ENCODE data around the gene ZNF790. TPM values are rescaled to one million over a fixed set of nuclear protein-coding genes. Genes with fewer than 3 reads are reported as not detected.
"Not testable (repeated sequence)": the region's sequence is repeated elsewhere in the genome, so short reads cannot be mapped to it uniquely, and the experiment has no call there.

The ZNF790 gene
- 10 to 100 TPM; 10.6 to 14.4 (median 11.8) TPM for polyA plus RNA-seq (ENCODE audit: insufficient read length in 4 of 4)

DNA sequence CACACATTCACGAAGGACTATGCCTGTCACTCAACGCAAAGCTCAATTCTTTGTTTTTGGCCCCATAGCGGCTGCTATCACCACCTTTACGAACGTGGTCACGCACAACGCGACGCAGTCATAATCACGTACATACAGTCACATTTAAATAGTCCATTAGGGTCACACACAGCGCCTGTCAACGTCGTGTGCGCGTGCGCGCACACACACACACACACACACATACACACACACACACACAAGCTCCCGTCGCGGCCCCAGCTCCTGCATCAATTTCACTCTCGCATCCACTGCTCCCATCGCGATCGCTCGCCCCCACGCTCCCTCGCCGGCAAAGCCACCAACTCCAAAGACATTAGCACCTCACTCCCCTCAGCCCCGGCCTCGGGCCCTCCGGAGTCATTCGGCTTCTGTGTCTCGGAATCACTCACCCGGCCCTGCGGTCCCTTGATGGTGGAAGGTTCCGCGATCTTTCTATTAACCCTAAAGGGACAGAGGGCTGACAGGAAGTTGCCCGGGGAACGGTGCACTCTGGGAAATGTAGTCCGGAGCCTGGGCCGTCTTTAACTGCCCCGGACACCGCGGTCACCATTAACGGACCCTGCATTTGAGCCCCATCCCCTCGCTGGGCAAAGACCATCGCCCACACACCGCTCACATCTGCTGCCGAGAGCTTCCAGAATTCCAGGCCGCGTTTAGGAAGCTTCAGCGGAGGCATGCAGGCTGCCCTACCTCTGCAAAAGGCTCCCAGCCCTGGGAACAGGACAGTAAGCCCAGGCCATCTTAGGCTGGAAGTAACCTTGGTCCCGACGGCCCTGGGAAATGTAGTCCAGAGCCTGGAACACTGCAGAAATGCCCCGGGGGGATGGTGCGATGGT is at the start of gene ZNF790:
Gene ZNF790 (minus strand): TSS at position 482 of the 878 bp plus-strand sequence. CDS start 12,768 bp downstream, outside the sequence.
- DNase-seq (ENCODE audit: low read depth in 4 of 4, low spot score in 3 of 4): peak; percentile 90 to 94 (median 92)

DNA sequence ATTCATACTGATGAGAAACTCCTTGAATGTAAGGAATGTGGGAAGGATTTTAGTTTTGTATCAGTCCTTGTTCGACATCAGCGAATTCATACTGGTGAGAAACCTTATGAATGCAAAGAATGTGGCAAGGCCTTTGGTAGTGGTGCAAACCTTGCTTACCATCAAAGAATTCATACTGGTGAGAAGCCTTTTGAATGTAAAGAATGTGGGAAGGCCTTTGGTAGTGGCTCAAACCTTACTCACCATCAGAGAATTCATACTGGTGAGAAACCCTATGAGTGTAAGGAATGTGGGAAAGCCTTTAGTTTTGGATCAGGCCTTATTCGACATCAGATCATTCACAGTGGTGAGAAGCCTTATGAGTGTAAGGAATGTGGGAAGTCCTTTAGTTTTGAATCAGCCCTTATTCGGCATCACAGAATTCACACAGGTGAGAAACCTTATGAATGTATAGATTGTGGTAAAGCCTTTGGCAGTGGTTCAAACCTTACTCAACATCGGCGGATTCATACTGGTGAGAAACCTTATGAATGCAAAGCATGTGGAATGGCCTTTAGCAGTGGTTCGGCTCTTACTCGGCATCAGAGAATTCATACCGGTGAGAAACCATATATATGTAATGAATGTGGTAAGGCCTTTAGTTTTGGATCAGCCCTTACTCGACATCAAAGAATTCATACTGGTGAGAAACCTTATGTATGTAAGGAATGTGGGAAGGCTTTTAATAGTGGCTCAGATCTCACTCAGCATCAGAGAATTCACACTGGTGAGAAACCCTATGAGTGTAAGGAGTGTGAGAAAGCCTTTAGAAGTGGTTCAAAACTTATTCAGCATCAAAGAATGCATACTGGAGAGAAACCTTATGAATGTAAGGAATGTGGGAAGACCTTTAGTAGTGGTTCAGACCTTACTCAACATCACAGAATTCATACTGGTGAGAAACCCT is 39.1 kb upstream of the ZNF790 start:
- DNase-seq (ENCODE audit: low read depth in 4 of 4, low spot score in 3 of 4): no peak

DNA sequence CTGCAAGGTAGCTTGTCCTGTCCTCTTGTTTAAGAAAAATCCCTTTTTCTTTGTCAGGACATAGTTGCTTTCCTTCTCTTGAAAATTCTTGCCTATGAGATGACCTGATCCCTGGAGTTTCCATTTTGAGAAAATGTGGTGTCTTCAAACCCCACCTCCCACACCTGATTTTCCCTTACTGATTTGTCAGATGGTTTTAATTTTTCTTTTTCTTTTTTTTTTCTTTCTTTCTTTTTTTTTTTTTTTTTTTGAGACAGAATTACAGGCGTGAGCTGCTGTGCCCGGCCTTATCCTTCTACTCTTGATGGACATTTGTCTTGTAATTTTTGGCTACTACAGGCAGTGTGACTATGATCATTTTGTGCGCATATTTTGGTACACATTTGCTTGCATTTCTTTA is 13.7 kb upstream of the ZNF790 start:
- no peak for DNase-seq (ENCODE audit: low read depth in 4 of 4, low spot score in 3 of 4)

DNA sequence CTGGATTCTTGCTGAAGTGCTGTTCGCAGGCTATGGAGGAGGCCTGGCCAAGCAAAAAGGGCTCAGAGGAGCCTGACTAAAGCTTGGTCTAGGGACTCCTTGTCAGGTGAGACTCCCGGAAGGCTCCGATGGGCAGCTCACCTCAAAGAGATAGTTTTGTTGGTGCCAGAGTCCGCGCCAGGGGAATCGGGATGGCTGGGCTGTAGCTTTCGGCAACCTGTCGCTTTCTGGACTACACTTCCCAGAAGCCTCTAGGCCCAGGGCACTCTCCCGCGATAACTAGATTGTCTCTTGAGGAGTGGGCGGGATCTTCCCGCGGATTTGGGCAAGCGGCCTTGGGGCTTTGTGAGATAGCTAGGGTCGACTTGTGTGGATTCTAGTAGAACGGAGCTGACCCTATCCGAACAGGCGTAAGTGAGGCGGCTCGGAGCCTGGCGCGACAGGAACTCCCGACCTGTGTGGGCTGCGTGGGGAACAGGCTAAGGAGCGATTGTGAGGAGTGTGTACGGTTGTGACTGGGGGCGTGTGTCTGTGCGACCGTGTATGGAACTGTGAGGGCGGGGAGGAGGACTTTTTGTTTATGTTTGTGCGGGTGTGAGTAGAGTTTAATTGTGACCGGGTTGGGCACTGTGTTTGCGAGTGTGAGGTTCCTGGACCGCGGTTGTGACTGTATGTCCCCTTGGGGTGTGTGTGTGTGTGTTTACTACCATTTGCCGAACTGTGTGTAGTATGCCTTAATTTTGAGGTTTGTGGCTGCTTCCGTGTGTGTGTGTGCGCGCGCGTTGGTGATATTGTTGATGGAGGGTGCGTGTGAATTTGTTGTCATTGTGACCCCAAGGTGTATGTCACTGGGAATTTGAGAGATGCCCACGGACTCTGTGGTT is 12.6 kb upstream of the ZNF790 start, which contains the start of gene ZNF345:
Gene ZNF345 (plus strand): TSS at position 318 of the 884 bp plus-strand sequence. CDS start 25,955 bp downstream, outside the sequence.
- peak; percentile 90 to 93 (median 92) for DNase-seq (ENCODE audit: low read depth in 4 of 4, low spot score in 3 of 4)

DNA sequence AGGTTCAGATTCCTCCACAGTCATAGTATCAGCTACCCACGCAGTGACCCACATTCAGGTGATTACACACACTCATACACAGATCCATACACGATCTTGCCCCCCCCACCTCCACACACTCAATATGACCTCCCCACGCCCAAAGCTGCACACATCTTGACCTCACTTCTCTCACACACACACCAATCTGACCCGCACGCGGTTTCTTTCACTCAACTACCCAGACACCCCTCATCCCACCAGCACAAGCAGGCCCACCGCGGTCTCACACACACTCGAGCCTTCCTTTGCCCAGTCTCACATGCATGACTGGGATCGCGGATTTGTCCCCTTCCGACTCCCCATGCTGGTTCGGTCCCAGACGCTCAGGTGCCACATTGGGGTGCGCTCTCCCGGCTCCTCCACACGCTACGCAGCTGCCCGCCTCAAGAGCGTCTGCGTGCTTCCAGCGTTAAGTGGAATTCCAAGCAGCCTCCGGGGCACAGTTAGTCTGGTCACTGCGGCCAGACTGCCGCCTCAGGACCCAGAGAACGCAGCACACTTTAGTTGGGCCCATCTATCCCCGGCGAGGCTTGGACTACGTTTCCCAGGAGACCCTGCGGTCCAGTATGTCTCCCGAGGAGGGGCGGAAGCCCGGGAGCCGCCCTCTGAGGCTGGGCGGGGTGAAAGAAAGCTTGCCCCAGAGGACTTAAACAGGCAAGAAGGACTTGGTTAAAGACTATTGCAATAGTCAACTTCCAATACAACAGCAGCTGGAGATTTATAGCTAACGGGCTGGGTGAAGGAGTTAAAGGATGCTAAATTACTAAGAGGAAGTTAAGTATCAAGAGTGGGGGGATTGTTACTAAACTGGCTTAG is 11.7 kb upstream of the ZNF790 start:
- peak; percentile 78 to 87 (median 84) for DNase-seq (ENCODE audit: low read depth in 4 of 4, low spot score in 3 of 4)

DNA sequence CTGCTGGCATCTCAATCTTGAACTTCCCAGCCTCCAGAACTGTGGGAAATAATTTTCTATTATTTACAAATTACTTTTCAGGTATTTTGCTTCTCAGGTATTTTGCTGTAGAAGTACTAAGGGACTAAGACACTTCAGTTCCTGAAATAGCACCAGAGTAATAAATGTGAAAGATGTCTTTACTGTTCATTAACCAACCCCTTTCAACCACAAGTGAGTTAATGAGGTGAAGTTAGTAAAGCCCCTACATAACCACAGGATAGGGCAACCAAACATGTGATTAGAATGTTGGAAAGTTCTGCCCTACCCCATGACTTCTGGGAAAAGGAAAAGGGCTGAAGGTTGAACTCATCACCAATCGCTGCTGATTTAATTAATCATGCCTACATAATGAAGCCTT is 9.8 kb upstream of the ZNF790 start:
- DNase-seq (ENCODE audit: low read depth in 4 of 4, low spot score in 3 of 4): no peak

DNA sequence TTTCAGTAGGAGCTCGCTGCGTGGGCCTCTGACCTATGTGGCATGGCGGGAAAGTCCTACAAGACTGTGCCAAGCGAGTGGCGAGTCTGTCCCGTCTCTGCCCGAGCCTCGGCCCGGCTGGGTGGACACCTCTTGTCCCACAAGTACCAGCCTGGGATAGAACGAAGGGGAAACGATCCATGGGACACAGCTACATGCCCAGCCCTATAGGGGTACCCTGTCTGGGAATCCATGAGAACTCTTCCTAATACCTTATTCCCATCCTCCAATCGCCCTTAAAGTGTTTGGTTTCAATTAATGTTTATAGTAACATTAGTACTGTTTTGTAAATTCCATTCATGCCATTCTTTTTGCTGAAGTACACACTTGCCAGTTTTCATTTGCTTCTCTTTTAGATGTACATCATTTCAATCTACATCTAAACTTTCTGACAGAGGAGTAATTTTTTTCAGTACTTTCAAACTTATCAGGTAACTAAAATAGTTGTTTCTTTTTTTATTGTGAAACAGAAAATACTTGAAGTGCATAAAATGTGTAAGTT is 667 bp upstream of the ZNF790 start:
- peak in 1 of 4 donors; percentile 26 for DNase-seq (ENCODE audit: low read depth in 4 of 4, low spot score in 3 of 4)

DNA sequence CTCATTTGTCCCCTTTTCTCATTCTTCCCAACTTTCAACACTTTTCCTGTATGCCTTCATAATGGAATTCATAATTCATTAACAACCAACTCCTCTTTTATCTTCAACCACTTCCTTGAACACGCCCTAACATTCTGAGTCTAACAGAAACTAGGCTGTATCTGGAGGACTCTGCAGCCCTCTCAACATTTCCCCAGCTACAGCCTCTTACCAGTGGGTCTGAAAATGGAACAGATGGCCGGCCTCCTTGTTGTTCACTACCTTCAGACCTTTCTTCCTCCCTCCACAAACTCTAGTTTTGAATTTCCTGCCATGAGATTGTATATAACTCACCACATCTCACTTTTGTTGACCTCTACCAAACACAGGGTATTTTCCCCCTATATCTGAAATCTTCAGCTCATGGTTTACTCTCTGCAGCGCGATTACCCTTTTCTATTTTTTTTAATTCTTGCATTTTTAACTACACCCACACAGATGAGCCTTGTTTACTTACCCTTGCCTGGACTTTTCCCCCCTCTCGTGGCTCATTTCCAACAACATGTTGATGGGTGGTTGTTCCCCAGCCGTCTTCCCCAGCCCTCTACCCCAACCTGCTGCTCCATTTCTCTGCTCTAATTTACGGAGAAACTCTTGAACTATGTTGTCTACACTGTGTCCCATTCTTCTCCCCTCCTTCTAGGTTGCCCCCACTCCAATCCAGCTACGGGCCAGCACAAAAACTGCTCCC is 846 bp downstream of the ZNF790 start:
- DNase-seq (ENCODE audit: low read depth in 4 of 4, low spot score in 3 of 4): peak in 3 of 4 donors; percentile 14 to 31 (median 26)

DNA sequence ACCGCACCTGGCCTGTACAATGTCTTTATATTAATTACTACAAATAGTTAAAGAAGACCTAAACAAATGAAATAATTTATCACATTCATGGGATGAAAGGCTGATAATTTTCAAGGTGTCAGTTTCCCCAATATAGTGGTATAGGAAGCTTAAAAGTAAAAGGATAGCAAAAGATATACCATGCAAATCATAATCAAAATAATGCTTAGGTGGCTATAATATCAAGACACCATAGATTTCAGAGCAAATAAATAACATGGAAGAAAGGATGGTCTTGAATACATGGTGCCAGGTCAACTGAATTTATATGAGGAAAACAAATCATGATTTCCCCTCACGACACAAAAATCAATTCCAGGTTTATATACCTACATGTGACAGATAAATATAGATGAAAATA is 4.8 kb downstream of the ZNF790 start:
- DNase-seq (ENCODE audit: low read depth in 4 of 4, low spot score in 3 of 4): no peak

DNA sequence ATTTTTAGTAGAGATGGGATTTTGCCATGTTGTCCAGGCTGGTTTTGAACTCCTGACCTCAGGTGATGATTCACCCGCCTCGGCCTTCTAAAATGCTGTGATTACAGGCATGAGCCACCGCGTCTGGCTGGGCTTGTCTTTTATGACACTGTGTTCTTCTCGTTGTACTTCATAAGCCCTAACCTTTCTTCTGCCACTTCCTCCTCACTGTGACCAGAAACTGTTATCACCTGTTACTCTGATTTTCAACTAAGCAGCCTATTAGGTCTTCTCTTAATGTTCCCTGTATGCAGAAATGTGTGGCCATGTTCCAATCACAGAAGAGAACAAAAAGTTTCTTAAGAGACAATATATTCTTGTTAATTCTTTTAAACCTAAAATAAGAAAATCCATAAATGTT is 16.4 kb downstream of the ZNF790 start:
- no peak for DNase-seq (ENCODE audit: low read depth in 4 of 4, low spot score in 3 of 4)

DNA sequence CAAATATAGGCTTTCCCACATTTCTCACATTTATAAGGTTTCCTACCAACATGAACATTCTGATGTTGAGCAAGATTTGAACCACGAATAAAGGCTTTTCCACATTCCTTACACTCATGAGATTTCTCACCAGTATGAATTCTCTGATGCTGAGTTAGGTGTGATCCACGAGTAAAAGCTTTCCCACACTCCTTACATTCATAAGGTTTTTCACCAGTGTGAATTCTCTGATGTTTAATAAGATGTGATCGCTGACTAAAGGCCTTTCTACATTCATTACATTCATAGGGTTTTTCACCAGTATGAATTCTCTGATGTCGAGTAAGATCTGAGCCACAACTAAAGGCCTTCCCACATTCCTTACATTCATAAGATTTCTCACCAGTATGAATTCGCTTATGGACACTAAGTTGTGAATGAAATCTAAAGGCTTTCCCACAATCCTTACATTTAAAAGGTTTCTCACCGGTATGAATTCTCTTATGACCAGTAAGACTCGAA is 19.0 kb downstream of the ZNF790 start:
- no peak for DNase-seq (ENCODE audit: low read depth in 4 of 4, low spot score in 3 of 4)

DNA sequence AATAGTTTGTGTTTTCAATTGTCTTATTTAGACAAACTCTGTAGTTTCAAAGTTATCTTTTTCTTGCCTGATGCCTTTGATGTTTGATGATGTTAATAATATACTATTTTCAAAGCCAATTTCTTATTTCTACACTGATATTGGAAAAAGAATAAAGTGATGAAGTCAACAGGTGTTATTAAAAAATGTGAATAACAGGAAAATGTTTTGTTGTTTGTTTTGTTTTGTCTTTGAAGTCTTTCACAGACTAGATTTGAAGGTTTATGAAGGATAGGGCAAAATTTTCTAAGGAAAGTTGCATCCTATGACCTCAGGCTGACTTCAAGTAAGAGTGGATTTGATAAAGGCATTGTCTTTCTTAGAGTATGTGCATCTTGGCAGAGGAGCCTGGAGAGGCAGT is 31.2 kb downstream of the ZNF790 start:
- DNase-seq (ENCODE audit: low read depth in 4 of 4, low spot score in 3 of 4): no peak

DNA sequence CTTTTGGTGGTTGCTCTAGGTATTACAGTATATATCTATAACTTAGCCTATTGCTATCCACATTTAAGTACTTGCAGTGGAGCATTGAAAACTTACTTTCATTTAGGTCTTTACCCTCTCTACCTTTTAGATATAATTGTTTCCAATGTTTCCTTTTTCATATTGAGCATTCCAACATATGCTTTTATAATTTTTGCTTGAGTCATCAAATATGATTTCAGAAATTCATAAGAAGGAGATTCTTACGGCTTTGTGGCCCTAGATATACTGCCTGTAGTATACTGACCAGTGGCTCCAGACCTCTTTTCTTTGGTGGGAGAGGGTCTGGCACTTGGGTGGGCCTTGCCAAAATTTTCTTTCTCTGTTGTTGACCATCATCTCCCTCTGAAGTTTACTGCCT is 32.8 kb downstream of the ZNF790 start:
- no peak for DNase-seq (ENCODE audit: low read depth in 4 of 4, low spot score in 3 of 4)

DNA sequence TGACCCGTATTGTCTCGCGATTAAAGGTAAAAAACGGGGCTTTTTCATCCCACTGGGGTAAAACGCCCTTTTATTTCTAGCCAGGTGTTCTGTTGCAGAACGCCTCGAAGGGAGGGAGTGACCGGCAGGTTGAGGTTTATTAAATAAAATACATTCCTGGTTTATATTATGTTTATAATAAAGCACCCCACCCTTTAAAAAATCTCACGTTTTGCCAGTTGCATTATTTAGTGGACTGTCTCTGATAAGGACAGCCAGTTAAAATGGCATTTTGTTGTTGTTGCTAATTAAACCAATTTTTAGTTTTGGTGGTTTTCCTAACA is 40.4 kb downstream of the ZNF790 start:
- no peak for DNase-seq (ENCODE audit: low read depth in 4 of 4, low spot score in 3 of 4)

DNA sequence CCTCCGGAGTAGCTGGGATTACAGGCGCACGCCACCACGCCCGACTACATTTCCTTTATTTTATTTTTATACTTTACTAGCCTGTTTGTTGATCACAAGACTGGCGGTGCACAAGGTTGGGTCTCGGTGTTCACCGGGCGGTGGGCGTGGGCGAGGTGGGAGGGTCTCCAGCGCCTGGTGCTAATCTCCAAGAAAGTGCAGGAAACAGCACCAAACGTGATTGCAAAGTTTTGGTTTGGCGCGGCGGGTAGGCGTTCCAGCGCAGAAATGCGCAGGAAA is 41.5 kb downstream of the ZNF790 start:
- no peak for DNase-seq (ENCODE audit: low read depth in 4 of 4, low spot score in 3 of 4)

DNA sequence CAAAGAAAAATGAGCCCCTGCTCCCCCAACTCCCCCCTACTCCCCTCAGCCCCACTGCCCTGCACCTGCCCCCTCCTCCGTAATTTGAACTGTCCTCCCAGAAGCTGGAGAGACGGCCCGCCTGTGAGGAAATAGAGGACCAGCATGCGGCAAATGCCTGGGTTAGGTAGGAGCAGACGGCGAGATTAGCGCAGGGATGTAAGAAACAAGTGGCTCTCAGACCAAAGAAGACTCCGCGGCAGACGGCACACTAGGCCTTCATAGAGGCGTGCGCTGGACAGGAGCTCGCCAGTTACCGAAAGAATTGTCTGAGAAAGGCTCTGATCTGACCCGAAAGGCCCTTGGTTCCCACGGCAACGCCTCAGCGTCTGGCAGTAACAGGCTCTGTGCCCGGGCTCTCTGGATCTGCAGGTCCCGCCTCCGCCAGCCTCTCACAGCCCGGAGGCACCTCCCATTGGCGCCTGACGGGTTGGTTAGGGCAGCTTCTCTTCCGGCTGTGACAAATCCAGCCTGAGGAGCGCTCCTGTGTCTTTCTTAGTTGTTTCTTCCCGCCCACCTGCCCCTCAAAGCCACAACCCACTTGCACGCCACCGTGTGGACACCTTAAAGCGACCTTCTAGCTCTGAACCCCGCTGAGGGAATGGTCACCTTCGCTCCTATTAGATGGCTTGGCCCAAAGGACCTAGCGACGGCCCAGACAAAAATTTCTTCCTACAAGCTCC is 46.6 kb downstream of the ZNF790 start:
- DNase-seq (ENCODE audit: low read depth in 4 of 4, low spot score in 3 of 4): not testable (repeated sequence)

DNA sequence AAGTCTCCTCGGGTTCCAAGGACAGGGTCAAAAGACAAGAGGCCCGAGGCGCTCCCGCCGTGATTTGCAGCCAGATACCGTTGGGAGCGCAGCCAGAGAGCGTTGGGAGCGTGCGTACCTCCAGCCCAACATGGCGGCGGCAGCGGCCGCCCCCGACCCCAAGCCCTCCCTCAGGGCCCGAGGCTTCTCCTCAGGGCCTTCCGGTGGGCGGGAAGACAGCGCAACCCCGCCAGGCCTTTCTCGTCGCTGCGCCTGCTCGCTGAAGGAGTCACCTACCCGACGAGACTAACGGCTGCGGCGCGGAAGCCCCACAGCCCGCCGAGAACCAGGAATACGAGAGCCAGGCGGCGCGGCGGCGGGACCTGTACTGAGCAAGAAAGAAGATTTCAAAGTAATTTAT is 62.4 kb downstream of the ZNF790 start:
- DNase-seq (ENCODE audit: low read depth in 4 of 4, low spot score in 3 of 4): no peak

DNA sequence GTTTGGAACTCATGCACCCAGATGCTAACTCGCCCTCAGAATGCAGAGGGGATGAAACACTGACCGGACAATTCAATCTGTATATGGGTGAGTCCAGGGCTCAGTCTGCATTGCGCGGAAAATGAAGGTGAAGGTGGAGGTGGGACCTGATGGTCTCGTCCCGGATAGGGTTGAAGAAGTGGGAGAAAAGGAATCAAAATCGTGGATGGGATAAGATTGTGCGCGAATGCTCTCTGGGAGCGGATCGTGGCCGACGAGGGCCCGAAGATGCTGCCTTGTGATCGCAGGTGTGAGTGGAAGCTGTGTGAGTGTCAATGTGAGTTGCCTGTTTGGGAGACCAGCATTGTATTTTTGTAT is 65.0 kb downstream of the ZNF790 start:
- DNase-seq (ENCODE audit: low read depth in 4 of 4, low spot score in 3 of 4): no peak

All from left renal pelvis (tissue), 4 donors.